ENCODE measurements around the gene SLC16A3.

Gene SLC16A3

GRCh38 chr17:82222816-82223215 is 6.0 kb upstream of the SLC16A3 start:
- H2AFZ ChIP-seq (ENCODE audit: low read length) = no peak overlapping the region

GRCh38 chr17:82223517-82223916 is 5.3 kb upstream of the SLC16A3 start:
- Histone ChIP-seq H3K9me2 (replicated peaks; ENCODE audit: insufficient read depth, low read length) (no peaks in the 10 kb centered on the region), H2AFZ (ENCODE audit: low read length) (no peak overlapping the region), H3K9me3 (replicated peaks; ENCODE audit: insufficient read depth, low read length) (no peaks in the 10 kb centered on the region), H3K4me1 (ENCODE audit: low read length) (peaks cover 5% of the 10 kb centered on the region), H3K79me2 (ENCODE audit: low read length) (no peaks in the 10 kb centered on the region), H3K36me3 (replicated peaks; ENCODE audit: insufficient read depth, low read length) (no peaks in the 10 kb centered on the region), H3K27ac (ENCODE audit: low read length) (no peak overlapping the region), H3K4me3 (ENCODE audit: low read length) (no peak overlapping the region), H3F3A (ENCODE audit: insufficient read depth, low read length) (peaks cover 6% of the 10 kb centered on the region), H4K20me1 (ENCODE audit: insufficient read depth, low read length) (no peaks in the 10 kb centered on the region), H3K9ac (ENCODE audit: low read length) (no peak overlapping the region), H3K27me3 (replicated peaks; ENCODE audit: insufficient read depth, low read length) (0 out of 2 replicates have a peak, but pooled peaks cover 3% of the 10 kb centered on the region), H3K4me2 (ENCODE audit: low read depth, low read length) (no peak overlapping the region)
- DNase-seq = no peak
- TF ChIP-seq EZH2phosphoT487 (IDR thresholded peaks at IDR 0.05; ENCODE audit: low read length) (no peak), EZH2 (optimal IDR thresholded peaks at IDR 0.05; ENCODE audit: low read depth, low read length) (no peak), CTCF (IDR thresholded peaks at IDR 0.05; ENCODE audit: low read length) (no peak)

More at GRCh38 chr17:82222816-82223215, 6.0 kb upstream of the SLC16A3 start:
- H3K27ac ChIP-seq (ENCODE audit: low read length) = no peak overlapping the region
- H3F3A ChIP-seq (ENCODE audit: insufficient read depth, low read length) = peaks cover 2% of the 10 kb centered on the region
- no peaks in the 10 kb centered on the region for H3K79me2 ChIP-seq (ENCODE audit: low read length)
- H4K20me1 ChIP-seq (ENCODE audit: insufficient read depth, low read length) = no peaks in the 10 kb centered on the region
- no peaks in the 10 kb centered on the region for H3K9me3 ChIP-seq (replicated peaks; ENCODE audit: insufficient read depth, low read length)
- H3K9ac ChIP-seq (ENCODE audit: low read length) = no peak overlapping the region
- no peaks in the 10 kb centered on the region for H3K36me3 ChIP-seq (replicated peaks; ENCODE audit: insufficient read depth, low read length)
- DNase-seq = no peak
- no peak overlapping the region for H3K4me2 ChIP-seq (ENCODE audit: low read depth, low read length)
- peaks cover 1% of the 10 kb centered on the region for H3K4me1 ChIP-seq (ENCODE audit: low read length)
- no peak for TF ChIP-seq CTCF (IDR thresholded peaks at IDR 0.05; ENCODE audit: low read length)
- TF ChIP-seq EZH2phosphoT487 (IDR thresholded peaks at IDR 0.05; ENCODE audit: low read length) = no peak
- no peak for TF ChIP-seq EZH2 (optimal IDR thresholded peaks at IDR 0.05; ENCODE audit: low read depth, low read length)
- H3K9me2 ChIP-seq (replicated peaks; ENCODE audit: insufficient read depth, low read length) = no peaks in the 10 kb centered on the region
- 0 out of 2 replicates have a peak, but pooled peaks cover 3% of the 10 kb centered on the region for H3K27me3 ChIP-seq (replicated peaks; ENCODE audit: insufficient read depth, low read length)
- H3K4me3 ChIP-seq (ENCODE audit: low read length) = no peak overlapping the region

- no peak overlapping the region for H3K9ac ChIP-seq (ENCODE audit: low read length)
- DNase-seq = no peak
- 0 out of 2 replicates have a peak, but pooled peaks cover 2% of the 10 kb centered on the region for H3K79me2 ChIP-seq (ENCODE audit: low read length)
- H3F3A ChIP-seq (ENCODE audit: insufficient read depth, low read length) = peaks cover 6% of the 10 kb centered on the region
- no peak overlapping the region for H2AFZ ChIP-seq (ENCODE audit: low read length)
- no peaks in the 10 kb centered on the region for H3K9me3 ChIP-seq (replicated peaks; ENCODE audit: insufficient read depth, low read length)
- H3K4me3 ChIP-seq (ENCODE audit: low read length) = no peak overlapping the region
- H3K27me3 ChIP-seq (replicated peaks; ENCODE audit: insufficient read depth, low read length) = 0 out of 2 replicates have a peak, but pooled peaks cover 3% of the 10 kb centered on the region
- no peaks in the 10 kb centered on the region for H3K9me2 ChIP-seq (replicated peaks; ENCODE audit: insufficient read depth, low read length)
- H4K20me1 ChIP-seq (ENCODE audit: insufficient read depth, low read length) = no peaks in the 10 kb centered on the region
- H3K4me2 ChIP-seq (ENCODE audit: low read depth, low read length) = no peak overlapping the region
- no peaks in the 10 kb centered on the region for H3K36me3 ChIP-seq (replicated peaks; ENCODE audit: insufficient read depth, low read length)
- no peak overlapping the region for H3K27ac ChIP-seq (ENCODE audit: low read length)
- no peak for TF ChIP-seq EZH2phosphoT487 (IDR thresholded peaks at IDR 0.05; ENCODE audit: low read length)
- no peak for TF ChIP-seq CTCF (IDR thresholded peaks at IDR 0.05; ENCODE audit: low read length)
- no peak for TF ChIP-seq EZH2 (optimal IDR thresholded peaks at IDR 0.05; ENCODE audit: low read depth, low read length)
- H3K4me1 ChIP-seq (ENCODE audit: low read length) = peaks cover 5% of the 10 kb centered on the region
These were observed 4.2 kb upstream of the SLC16A3 start for GRCh38 chr17:82224666-82225065.

All from MM.1S (cell line).